Amniotic epithelial cell (primary cell): ENCODE measurements around the gene C20orf141.
"Not testable (repeated sequence)": the region's sequence is repeated elsewhere in the genome, so short reads cannot be mapped to it uniquely, and the experiment has no call there.

ENCODE experiments used
- DNase-seq: peaks from one replicate; pipeline ENCODE4 v3.0.0-alpha.2; 2010; ENCODE audit warnings: low read depth

Gene C20orf141

GRCh38 chr20:2814587-2815051 is at the start of gene C20orf141:
Gene C20orf141, plus strand, starts transcription at chr20:2814987. Its CDS starts 198 bp downstream, at chr20:2815185.
- DNase-seq = peak; percentile 97

GRCh38 chr20:2767768-2768631 is 46.8 kb upstream of the C20orf141 start:
- no peak for DNase-seq

GRCh38 chr20:2768632-2769015 is 46.2 kb upstream of the C20orf141 start:
- DNase-seq = no peak

DNA sequence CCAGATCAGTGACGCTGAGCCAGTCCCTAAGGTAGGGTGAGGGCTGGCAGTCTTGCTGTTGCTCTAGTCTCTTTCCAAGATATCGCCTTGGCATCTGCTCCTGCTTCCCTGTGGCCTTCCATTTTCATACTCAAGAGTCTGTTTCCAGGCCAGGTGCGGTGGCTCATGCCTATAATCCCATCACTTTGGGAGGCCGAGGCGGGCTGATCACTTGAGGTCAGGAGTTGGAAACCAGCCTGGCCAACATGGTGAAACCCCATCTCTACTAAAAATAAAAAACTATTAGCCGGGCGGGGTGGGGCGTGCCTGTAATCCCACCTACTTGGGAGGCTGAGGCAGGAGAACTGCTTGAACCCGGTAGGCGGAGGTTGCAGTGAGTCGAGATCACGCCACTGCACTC is 44.7 kb upstream of the C20orf141 start:
- DNase-seq = not testable (repeated sequence)

DNA sequence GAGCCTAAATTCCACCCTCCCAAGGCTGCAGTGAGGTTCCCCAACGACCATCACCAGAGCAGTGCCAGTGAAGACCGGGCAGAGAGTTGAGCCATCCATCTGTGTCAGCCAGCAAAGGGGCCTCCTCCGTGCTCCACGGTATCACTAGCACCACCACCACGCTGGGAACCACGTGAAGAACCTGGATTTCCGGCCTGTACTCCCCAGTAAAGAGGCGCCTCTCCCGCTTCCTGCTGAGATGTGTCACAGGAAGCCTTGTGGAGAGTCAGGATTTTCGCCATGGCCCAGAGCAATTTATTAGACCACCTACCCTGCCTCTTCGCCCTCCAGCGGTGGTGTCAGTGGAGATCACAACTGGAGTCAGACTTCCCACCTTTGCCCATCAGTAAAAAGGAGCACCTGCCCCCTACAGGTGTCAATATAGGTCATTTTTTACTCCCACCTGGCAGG is 43.1 kb upstream of the C20orf141 start:
- peak; percentile 5 for DNase-seq

DNA sequence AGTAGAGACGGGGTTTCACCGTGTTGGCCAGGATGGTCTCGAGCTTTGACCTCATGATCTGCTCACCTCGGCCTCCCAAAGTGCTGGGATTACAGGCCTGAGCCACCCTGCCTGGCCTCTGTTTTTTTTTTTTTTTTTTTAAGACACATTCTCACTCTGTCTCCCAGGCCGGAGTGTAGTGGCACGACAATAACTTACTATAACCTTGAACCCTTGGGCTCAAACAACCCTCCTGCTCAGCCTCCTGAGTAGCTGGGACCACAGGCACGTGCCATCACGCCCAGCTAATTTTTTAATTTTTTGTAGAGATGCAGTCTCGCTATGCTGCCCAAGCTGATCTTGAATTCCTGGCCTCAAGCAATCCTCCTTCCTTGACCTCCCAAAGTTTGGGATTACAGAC is 41.0 kb upstream of the C20orf141 start:
- DNase-seq = no peak

DNA sequence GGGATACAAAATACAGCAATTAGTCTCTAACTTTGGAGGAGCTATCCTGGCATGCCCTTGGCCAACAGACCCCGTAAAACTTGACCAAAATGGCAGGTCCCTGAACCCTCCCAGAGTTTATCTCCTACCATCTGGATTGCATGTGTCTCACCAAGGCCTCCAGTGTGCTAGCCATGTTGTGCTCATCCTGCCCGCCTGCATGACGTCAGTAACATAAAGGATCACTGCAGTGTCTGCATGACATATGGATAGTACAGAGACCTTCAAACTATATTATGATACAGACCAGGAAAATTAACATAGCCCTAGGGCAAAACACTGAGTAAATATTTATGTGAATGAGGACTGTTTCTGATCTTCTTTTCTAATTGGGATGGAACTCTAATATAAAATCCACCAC is 39.6 kb upstream of the C20orf141 start:
- no peak for DNase-seq

- no peak for DNase-seq
Observed at GRCh38 chr20:2778602-2779321, 36.0 kb upstream of the C20orf141 start.

DNA sequence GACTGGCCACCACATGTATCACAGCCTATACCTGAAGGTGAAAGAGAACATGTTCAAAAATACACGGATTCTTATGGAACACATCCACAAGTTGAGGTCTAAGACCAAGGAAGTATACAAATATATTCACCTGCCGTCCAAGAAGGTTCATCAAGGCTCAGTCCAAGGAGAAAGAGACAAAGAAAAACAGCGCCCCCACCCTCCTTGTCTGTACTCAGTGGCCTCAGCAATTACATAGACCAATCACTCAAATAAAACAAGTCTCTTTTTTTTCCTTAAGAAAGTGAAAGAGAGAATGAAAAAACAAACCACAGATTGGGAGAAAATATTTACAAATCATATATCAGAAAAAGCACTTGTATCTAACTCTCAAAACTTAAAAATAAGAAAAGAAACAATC is 33.8 kb upstream of the C20orf141 start:
- DNase-seq = no peak

DNA sequence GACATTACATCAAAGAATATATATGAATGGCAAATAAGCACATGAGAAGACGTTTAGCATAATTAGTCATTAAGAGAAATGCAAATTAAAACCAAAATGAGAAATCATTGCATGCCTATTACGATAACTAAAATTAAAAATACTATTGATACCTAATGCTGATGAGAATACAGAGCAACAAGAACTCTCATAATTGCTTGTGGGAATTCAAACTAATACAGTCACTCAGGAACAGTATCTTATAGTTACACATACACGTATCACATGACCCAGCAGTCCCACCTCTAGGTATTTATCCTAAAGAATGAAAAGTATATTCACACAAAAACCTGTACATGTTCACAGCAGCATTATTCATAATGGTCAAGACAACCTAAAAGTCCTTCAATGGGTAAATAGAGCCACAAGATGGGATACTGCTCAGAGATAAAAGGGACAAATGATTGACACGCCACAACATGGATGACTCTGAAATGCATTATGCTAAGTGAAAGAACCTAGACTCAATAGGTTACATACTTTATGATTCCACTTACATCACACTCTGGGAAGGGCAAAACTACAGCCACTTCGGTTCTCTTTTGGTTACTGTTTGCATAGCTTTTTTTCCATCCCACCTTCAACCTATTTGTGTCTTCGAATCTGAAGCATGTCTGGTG is 30.8 kb upstream of the C20orf141 start:
- no peak for DNase-seq

DNA sequence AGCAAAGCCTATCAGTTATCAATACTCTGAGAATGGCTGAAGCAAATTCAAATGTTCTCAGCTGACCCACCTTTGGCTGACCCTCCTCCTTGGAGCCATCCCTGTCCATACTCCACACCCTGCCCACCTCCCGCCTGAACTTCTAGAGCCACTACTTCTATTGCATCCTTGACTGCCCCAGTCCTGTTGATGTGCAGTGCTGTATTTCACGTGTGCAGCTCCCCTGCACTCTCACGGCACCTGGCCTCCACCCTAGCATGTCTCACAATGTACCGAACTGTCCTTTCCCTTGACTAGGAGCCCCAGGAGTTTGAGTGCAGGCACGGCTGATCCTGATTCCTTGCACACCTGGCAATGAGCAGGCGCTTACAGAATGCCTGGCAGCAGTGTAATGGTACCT is 21.3 kb upstream of the C20orf141 start:
- DNase-seq = no peak

- DNase-seq = no peak
Observed at GRCh38 chr20:2794202-2794748, 20.5 kb upstream of the C20orf141 start.

DNA sequence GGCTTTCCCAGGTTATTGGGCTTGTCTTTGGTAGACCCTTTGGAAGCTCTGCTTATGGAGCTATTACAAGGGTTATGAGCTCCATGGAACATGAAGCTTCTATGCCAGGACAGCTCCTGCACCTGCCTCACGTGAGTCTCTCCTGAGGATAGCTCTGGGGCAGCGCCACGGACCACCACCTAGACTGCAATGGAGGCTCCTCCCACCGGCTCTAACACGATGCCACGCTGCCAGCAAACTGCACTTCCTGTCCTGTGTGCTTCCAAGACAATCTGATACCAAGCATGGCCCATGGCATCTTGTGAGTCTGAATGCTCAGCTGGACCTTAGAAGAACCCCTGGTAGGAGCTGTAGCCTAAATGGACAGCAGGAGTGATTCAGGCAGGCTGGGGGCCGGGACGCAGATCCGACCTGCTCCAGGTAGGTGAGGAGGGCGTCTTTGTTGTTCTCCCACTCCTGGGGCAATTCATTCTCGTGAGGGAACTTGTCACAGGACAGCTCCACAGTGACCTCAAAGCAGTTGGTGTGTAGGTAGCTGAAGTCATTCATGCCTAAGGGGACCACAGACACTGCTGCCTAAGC is 19.8 kb upstream of the C20orf141 start:
- DNase-seq = no peak

GRCh38 chr20:2795451-2795850 is 19.3 kb upstream of the C20orf141 start:
- no peak for DNase-seq

- no peak for DNase-seq
Observed at GRCh38 chr20:2796011-2796660, 18.7 kb upstream of the C20orf141 start.

DNA sequence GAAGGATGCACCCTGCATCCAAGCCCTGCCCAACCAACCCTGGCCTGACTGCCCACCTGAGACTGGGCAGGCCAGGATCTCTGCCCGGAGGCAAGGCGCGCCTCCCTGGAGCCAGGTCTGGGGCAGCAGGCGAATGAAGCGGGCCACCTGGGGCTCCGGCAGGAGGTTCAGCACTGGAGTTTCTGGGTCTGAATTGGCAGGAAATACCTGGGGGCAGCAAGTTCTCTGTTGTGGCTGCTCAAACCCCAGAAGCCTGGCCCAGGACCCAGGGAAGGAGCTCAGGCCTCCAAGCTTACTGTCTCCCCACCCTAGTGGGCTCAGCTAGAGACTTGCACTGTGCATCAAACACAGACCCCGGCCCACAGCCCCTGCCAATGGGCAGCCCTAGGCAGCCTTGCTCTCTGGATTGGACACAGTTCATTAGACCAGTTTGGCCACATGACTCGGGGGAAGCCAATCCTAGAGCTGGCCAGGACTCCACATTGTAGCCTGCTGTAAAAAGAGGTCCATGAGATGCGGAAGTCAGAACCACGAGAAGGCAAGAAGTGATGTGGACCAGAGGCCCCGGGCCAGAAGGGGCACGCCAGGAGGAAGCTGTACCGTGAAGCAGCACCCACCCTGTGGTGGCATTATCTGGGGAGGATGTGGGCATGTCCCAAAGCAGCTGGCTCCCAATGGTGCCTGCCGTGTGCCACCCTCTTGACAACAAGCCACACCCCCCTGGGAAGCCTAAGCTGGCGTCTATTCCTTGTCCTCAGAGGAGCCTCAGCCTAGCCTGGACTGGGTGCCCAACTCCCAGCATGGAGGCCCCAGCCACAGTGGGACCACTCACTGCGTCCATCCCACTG is 17.4 kb upstream of the C20orf141 start:
- no peak for DNase-seq

DNA sequence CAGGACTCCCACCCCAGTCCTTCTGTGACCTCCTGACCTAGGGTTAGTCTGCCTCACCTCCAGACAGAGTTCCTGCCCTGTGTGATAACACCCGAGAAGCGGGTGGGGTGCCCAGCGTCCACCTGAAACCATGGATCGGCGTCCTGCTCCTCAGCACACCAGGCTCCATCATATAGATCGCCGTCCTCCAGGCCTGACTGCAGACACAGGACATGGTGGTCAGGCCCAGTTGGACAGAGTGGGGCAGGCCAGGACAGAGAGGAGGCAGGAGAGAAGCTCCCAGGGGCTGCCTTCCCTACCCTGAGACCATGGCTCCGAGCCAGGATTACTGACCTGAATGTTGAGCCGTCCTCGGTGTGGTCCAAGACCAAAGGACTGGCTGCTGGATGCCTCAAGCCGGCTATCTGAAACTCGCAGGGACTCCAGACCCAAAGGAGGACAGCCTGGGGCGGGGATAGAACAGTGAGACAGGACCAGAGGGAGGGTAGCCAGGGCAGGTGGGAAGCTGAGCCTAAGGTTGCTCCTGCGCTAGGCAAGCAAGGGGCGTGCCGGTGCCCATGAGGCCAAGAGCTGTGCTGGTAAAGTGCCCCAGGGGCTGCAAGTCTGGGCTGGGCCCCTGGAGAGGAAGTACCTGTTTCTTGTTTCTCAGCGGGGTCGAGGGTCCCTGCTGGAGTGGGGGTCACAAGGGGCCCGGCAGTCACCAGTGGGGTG is 16.5 kb upstream of the C20orf141 start:
- DNase-seq = no peak

DNA sequence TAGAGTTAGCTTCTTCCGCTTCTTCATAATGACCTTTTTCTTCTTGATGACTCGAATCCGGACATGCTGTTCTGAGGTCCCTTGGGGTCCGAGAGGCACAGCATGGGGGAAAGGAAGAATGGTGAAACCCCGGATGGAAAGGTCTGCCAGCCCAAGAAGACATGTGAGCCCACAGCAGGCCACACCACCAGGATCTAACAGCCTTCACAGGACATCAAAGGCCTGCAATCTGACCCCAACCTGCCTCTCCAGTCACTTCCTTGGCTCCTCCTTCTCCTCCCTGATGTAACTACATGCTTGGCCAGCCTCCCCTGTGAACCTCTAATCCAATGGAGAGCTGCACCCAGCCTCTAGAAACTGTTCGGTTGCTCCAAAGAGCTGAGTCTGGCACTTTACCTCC is 16.0 kb upstream of the C20orf141 start:
- no peak for DNase-seq

GRCh38 chr20:2799271-2799670 is 15.5 kb upstream of the C20orf141 start:
- no peak for DNase-seq
